ENCODE measurements around the gene PPBP. TPM values are rescaled to one million over a fixed set of nuclear protein-coding genes. Genes with fewer than 3 reads are reported as not detected.

Gene PPBP
- total RNA-seq, 1 donor from 2014 or later = not detected

DNA sequence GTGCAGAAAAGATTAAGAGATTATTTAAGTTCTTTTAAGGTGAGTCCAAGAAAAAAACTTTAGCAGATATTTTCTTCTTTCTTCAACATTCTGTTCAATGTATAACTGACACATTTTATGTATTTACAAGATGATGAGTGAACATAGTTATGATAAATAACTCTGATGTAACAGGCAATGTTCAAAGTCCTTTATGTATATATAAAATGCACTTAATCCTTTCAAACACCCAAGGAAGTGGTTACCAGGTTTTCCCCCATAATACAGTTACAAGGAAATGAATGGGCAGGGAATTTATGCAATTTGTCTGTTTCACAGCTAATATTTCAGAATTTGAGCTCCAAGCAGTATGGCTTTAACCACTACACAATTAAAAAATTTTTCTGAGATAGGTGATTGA is 42.3 kb upstream of the PPBP start:
- TF ChIP-seq, protein P1, sequence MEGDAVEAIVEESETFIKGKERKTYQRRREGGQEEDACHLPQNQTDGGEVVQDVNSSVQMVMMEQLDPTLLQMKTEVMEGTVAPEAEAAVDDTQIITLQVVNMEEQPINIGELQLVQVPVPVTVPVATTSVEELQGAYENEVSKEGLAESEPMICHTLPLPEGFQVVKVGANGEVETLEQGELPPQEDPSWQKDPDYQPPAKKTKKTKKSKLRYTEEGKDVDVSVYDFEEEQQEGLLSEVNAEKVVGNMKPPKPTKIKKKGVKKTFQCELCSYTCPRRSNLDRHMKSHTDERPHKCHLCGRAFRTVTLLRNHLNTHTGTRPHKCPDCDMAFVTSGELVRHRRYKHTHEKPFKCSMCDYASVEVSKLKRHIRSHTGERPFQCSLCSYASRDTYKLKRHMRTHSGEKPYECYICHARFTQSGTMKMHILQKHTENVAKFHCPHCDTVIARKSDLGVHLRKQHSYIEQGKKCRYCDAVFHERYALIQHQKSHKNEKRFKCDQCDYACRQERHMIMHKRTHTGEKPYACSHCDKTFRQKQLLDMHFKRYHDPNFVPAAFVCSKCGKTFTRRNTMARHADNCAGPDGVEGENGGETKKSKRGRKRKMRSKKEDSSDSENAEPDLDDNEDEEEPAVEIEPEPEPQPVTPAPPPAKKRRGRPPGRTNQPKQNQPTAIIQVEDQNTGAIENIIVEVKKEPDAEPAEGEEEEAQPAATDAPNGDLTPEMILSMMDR (IDR thresholded peaks at IDR 0.05; ENCODE audit: unreplicated experiment) = no peak
- H3K9me3 Mint-ChIP-seq (ENCODE audit: low read depth) = peaks cover 10% of the 10 kb centered on the region
- H3K4me3 Mint-ChIP-seq (ENCODE audit: low read depth) = no peak overlapping the region
- peaks cover 9% of the 10 kb centered on the region for H3K27me3 Mint-ChIP-seq
- no peak overlapping the region for H3K27ac Mint-ChIP-seq
- H3K4me1 Mint-ChIP-seq (ENCODE audit: low read depth) = peaks cover 1% of the 10 kb centered on the region
- no peaks in the 10 kb centered on the region for H3K36me3 Mint-ChIP-seq (ENCODE audit: insufficient read depth)
- DNase-seq (ENCODE audit: low spot score, unreplicated experiment) = no peak

DNA sequence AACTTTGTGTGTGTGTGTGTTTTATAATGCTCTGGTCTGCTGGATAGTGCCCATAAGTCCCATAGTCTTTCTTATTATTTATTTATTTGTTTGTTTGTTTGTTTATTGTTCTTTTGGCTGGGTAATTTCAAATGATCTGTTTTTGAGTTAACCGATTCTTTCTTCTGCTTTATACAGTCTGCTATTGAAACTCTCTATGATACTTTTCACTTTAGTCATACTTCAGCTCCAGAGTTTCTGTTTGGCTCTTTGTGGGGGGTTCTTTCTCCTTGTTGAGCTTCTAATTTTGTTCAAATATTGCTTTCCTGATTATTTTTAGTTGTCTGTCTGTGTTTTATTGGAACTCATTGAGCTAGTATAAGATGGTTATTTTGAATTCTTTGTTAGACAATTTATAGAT is 40.5 kb upstream of the PPBP start:
- H3K27ac Mint-ChIP-seq = no peak overlapping the region
- H3K4me1 Mint-ChIP-seq (ENCODE audit: low read depth) = peaks cover 2% of the 10 kb centered on the region
- no peak overlapping the region for H3K4me3 Mint-ChIP-seq (ENCODE audit: low read depth)

DNA sequence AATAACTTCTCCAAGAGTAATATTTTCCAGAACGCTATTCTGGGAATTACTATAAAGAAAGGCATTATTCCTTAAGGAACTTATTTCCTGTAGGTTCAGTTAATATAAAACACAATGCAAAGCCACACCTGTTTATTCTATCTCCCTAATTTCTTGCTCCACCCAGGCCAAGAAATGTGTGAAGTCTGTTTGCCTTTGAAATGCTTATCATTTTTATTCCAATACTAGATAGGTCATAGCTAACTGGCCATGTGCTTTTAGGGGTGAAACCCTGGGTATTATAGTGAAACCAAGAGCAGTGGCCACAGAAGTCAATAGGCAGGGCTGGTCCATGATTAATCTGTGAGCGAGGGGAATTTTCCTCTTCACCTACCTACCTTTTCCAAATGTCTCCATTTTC is 35.7 kb upstream of the PPBP start:
- H3K4me1 Mint-ChIP-seq (ENCODE audit: low read depth) = peaks cover 2% of the 10 kb centered on the region
- H3K9me3 Mint-ChIP-seq (ENCODE audit: low read depth) = peaks cover 10% of the 10 kb centered on the region
- H3K4me3 Mint-ChIP-seq (ENCODE audit: low read depth) = no peak overlapping the region
- no peaks in the 10 kb centered on the region for H3K27me3 Mint-ChIP-seq
- TF ChIP-seq, protein P1 (IDR thresholded peaks at IDR 0.05; ENCODE audit: unreplicated experiment) = no peak
- H3K36me3 Mint-ChIP-seq (ENCODE audit: insufficient read depth) = no peaks in the 10 kb centered on the region
- H3K27ac Mint-ChIP-seq = no peak overlapping the region
- DNase-seq (ENCODE audit: low spot score, unreplicated experiment) = no peak

More for the DNA sequence above, 40.5 kb upstream of the PPBP start:
- DNase-seq (ENCODE audit: low spot score, unreplicated experiment) = no peak
- peaks cover 10% of the 10 kb centered on the region for H3K9me3 Mint-ChIP-seq (ENCODE audit: low read depth)
- H3K36me3 Mint-ChIP-seq (ENCODE audit: insufficient read depth) = no peaks in the 10 kb centered on the region
- H3K27me3 Mint-ChIP-seq = peaks cover 9% of the 10 kb centered on the region
- TF ChIP-seq, protein P1 (IDR thresholded peaks at IDR 0.05; ENCODE audit: unreplicated experiment) = no peak

DNA sequence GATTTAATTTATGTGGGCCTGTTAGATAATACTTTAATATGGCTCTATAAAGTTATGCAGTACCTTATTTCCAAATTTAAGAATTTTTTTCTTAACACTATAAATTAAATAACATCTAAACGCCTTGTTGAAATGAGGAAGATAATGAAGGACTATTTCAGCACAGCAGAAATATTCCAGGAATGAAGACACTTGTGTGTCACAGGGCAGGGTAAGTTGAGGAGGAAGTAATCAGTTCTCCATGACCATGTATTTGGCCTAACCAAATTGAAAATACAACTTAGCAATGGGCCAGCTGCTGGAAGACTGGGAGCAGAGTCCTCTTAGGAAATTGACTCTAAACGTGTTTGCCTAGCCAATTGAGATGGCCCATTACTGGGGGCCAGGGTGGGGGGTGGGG is 33.6 kb upstream of the PPBP start:
- Mint-ChIP-seq H3K27me3 (no peaks in the 10 kb centered on the region), H3K36me3 (ENCODE audit: insufficient read depth) (no peaks in the 10 kb centered on the region), H3K27ac (no peak overlapping the region), H3K4me1 (ENCODE audit: low read depth) (peaks cover 2% of the 10 kb centered on the region), H3K4me3 (ENCODE audit: low read depth) (no peak overlapping the region), H3K9me3 (ENCODE audit: low read depth) (peaks cover 10% of the 10 kb centered on the region)
- DNase-seq (ENCODE audit: low spot score, unreplicated experiment) = no peak
- TF ChIP-seq, protein P1 (IDR thresholded peaks at IDR 0.05; ENCODE audit: unreplicated experiment) = no peak

DNA sequence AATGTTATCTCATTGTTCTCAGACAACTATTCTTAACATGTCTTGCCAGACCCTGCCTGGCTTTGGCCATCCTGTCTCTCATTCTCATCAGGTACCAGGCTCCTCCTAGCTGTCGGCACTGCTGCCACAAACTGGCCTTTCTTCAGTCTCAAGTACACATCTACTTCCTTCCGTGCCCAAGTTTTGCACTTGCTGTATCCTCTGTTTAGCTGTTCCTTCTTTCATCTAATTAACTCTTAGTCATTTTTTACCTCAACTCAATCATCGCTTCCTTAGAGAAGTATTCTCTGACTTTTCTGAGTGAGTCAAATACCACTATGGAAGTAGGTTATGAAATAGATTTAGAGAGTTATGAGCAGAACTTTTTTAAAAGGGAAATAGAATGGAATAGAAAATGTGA is 30.8 kb upstream of the PPBP start:
- Mint-ChIP-seq H3K36me3 (ENCODE audit: insufficient read depth) (no peaks in the 10 kb centered on the region), H3K4me1 (ENCODE audit: low read depth) (no peaks in the 10 kb centered on the region), H3K9me3 (ENCODE audit: low read depth) (no peaks in the 10 kb centered on the region), H3K4me3 (ENCODE audit: low read depth) (no peak overlapping the region), H3K27me3 (peaks cover 1% of the 10 kb centered on the region), H3K27ac (no peak overlapping the region)
- no peak for DNase-seq (ENCODE audit: low spot score, unreplicated experiment)
- TF ChIP-seq, protein P1 (IDR thresholded peaks at IDR 0.05; ENCODE audit: unreplicated experiment) = no peak
